ENCODE measurements around the gene SLC1A2.

SLC1A2 gene

GRCh38 chr11:35277827-35278226, 141.5 kb downstream of the SLC1A2 start:
- no peak overlapping the region for H3K4me3 ChIP-seq (ENCODE audit: low read depth, low read length)

DNA sequence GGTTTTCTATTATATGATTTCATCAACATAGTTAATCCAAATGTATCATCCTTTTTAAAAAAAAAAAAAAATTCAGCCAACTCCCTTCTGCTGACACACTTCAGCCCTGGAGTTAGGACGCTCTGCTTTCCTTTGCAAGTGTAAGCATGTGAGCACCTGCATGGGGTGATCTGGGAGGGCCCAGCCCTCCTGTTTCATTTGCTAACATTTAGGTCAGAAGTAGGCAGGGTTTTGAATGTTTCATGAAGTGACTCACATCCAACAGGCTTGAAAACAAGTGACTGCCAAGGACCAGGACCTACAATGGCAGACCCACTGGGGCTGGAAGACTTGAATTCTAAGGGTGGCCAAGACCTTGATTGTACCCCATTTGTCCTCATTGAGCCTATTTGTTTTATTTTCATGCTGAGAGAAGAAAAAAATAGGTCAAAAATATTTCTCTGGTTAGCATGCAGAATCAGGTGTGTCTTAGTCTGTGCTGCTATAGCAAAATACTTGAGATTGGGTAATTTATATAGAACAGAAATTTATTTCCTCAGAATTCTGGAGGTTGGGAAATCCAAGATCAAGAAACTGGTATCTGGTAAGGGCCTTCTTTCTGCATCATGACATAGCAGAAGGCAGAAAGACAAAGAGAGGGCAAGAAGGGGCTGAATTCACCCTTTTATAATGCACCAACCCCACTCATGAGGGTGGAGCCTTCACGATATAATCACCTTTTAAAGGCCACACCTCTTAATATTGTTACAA, 142.8 kb downstream of the SLC1A2 start:
- no peak overlapping the region for H3K4me3 ChIP-seq (ENCODE audit: low read depth, low read length)

GRCh38 chr11:35275786-35276170, 143.6 kb downstream of the SLC1A2 start:
- H3K4me3 ChIP-seq (ENCODE audit: low read depth, low read length): no peak overlapping the region

- no peak overlapping the region for H3K4me3 ChIP-seq (ENCODE audit: low read depth, low read length)
These were observed 144.2 kb downstream of the SLC1A2 start for GRCh38 chr11:35274909-35275785.

- H3K4me3 ChIP-seq (ENCODE audit: low read depth, low read length): no peak overlapping the region
These were observed 146.9 kb downstream of the SLC1A2 start for GRCh38 chr11:35272391-35272902.

- H3K4me3 ChIP-seq (ENCODE audit: low read depth, low read length): no peak overlapping the region
These were observed 148.3 kb downstream of the SLC1A2 start for GRCh38 chr11:35271031-35271430.

- no peak overlapping the region for H3K4me3 ChIP-seq (ENCODE audit: low read depth, low read length)
These were observed 149.0 kb downstream of the SLC1A2 start for GRCh38 chr11:35270342-35270741.

DNA sequence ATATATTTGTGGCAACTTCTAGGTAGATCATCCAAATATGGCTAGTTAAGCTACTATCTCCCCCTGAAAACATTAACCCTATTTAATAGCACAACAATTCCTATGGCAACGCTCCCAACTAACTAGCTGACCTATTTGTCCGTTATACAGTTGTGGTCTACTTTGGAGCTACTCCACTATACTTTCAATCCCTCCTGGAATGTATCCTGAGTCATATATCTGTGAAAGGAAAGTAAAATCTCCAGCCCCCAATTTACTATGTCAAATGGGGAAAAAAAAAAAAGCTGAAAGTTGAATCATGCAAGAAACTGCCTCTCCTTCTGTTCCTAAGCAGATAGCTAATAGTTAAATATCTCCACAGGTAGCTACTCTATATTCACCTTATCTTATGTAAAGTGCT, 151.9 kb downstream of the SLC1A2 start:
- H3K4me3 ChIP-seq (ENCODE audit: low read depth, low read length): no peak overlapping the region

- H3K4me3 ChIP-seq (ENCODE audit: low read depth, low read length): no peak overlapping the region
These were observed 153.5 kb downstream of the SLC1A2 start for GRCh38 chr11:35265755-35266454.

- H3K4me3 ChIP-seq (ENCODE audit: low read depth, low read length): no peak overlapping the region
These were observed 156.6 kb downstream of the SLC1A2 start for GRCh38 chr11:35262735-35263134.

DNA sequence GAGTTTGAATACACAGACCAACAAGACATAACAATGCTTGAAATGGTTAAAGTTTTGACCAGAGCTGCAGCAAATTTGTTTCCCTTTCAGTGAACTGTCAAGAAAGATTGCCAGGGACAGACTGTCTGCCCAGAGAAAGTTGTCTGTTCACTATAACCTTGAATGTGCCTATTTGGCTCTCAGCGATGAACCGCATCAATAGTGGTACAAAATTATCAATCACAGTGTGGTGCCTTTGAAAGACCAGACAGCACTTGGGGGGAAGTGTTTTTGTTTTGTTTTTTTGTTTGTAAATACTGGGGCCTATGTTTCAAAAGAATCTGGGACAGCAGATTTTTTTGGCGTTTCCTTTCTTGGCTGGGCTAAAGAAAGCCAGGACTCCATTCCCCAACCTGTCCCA, 157.3 kb downstream of the SLC1A2 start:
- H3K4me3 ChIP-seq (ENCODE audit: low read depth, low read length): no peak overlapping the region

GRCh38 chr11:35261197-35261596, 158.2 kb downstream of the SLC1A2 start:
- no peak overlapping the region for H3K4me3 ChIP-seq (ENCODE audit: low read depth, low read length)

DNA sequence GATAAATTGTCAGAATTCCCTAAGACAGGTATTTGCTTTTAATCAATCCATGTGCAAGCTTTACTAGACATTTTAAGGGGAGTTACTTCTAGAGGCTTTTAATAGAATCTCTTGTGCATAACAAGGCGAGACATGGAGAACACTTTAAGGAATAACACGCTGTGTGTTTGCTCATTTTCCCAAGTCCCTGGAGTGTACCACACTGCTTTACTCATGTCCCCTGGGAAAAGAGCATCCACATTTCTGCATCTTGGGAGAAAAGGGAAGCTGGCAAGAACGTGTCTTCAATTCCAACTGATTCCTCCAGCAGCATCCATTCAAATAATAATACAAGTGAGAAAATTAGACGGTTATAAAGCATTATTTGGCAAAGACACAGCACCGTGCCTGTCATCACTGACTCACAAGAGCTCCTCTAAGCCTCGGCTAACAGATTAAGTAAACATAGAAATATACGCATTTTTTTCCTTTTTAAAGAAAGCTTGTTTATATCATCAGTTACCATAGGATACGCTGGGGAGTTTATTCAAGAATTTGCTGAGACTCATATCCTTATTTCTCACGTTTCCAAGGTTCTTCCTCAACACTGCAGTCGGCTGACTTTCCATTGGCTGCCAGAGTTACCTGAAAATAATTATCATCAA, 158.9 kb downstream of the SLC1A2 start:
- H3K4me3 ChIP-seq (ENCODE audit: low read depth, low read length): no peak overlapping the region

DNA sequence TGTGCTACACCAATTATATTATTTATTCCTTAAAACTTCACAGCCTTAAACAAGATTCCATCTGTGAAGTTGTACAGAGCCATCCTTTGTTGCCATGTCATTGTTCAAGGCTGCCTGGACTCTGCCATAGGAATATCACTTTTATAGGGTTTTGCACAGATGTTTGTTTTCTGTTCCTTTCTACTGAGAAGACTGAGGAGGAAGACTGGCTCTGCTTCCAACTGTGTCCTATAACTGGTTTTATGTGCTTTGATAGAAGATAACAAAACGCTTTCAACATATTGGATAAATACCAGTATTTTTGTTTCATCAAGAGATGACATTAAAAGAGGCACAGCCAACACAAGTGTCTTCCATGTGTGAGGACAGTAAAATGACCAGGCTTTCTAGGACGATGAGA, 159.8 kb downstream of the SLC1A2 start:
- H3K4me3 ChIP-seq (ENCODE audit: low read depth, low read length): no peak overlapping the region

- H3K4me3 ChIP-seq (ENCODE audit: low read depth, low read length): no peak overlapping the region
These were observed 162.1 kb downstream of the SLC1A2 start for GRCh38 chr11:35257281-35257680.

- H3K4me3 ChIP-seq (ENCODE audit: low read depth, low read length): no peak overlapping the region
These were observed 163.1 kb downstream of the SLC1A2 start for GRCh38 chr11:35256296-35256695.

- no peak overlapping the region for H3K4me3 ChIP-seq (ENCODE audit: low read depth, low read length)
These were observed 163.8 kb downstream of the SLC1A2 start for GRCh38 chr11:35255514-35255913.

DNA sequence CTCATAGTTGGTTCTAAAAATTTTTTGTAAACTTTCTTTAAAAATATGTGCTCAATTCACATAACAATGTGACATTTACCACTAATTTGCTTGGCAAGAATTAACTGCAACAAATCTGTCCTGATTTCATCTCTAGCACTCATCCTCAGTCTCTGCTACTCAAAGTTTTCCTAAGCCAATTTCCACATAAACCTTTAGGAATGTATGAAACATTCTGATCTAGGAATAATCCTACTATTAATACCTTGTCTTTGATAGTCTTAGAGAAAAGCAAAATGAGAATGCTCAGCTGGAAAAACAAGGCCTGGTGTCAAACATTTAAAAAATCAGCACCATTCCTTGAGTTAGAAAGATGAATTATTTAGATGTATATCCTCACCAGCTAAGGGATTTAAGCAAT, 166.1 kb downstream of the SLC1A2 start:
- no peak overlapping the region for H3K4me3 ChIP-seq (ENCODE audit: low read depth, low read length)

- H3K4me3 ChIP-seq (ENCODE audit: low read depth, low read length): no peak overlapping the region
These were observed 168.7 kb downstream of the SLC1A2 start for GRCh38 chr11:35250621-35251020.

- H3K4me3 ChIP-seq (ENCODE audit: low read depth, low read length): no peak overlapping the region
These were observed 169.2 kb downstream of the SLC1A2 start for GRCh38 chr11:35250192-35250591.
